H1 (cell line): ENCODE measurements around the gene ARHGEF19. TPM values are rescaled to one million over a fixed set of nuclear protein-coding genes. Genes with fewer than 3 reads are reported as not detected.

Experiments
- CTCF ChIA-PET: fragments of 300-600 bp; sonication (Branson Sonifier 250); formaldehyde crosslinking; loops from one replicate; lab custom pipeline; 2021; ENCODE audit not compliant: partially characterized antibody; lab: Charles Lee
- POLR2A ChIA-PET: fragments of 300-600 bp; sonication (Branson Sonifier 250); formaldehyde crosslinking; loops from one replicate; lab custom pipeline; 2021; ENCODE audit warnings: inconsistent platforms; ENCODE audit not compliant: partially characterized antibody; lab: Charles Lee
- DNase-seq, 2 experiments: peaks; one replicate each; pipeline versions ENCODE4 v3.0.0 to v3.0.0-alpha.2; 2010 to 2022; ENCODE audit warnings: low spot score in 2 of 2, low read depth in 1 of 2, mixed read lengths in 1 of 2
- FAIRE-seq: peaks from 2 replicates; lab custom pipeline; 2011; peaks lifted over from hg19 to GRCh38; lab: Jason Lieb, UNC
- H2AFZ ChIP-seq: 2 replicates; pipeline ENCODE4 v1.8.1; 2012; ENCODE audit warnings: low read length, inconsistent platforms
- H2AK5ac ChIP-seq: 2 replicates; pipeline ENCODE4 v1.6.1; 2013; ENCODE audit warnings: low read depth, low read length
- H2BK120ac ChIP-seq: replicated peaks from 2 replicates; pipeline ENCODE3; 2013; ENCODE audit warnings: low read depth, low read length, inconsistent platforms
- H2BK12ac ChIP-seq: 2 replicates; pipeline ENCODE4 v1.6.1; 2013; ENCODE audit warnings: low read depth, low read length
- H2BK15ac ChIP-seq: 2 replicates; pipeline ENCODE4 v1.6.1; 2013; ENCODE audit warnings: low read length
- H2BK20ac ChIP-seq: 2 replicates; pipeline ENCODE4 v1.6.1; 2013; ENCODE audit warnings: low read length
- H2BK5ac ChIP-seq: 2 replicates; pipeline ENCODE4 v1.6.1; 2013; ENCODE audit warnings: low read depth, low read length
- H3K14ac ChIP-seq: 2 replicates; pipeline ENCODE4 v1.6.1; 2013; ENCODE audit warnings: inconsistent platforms; ENCODE audit not compliant: insufficient read length
- H3K18ac ChIP-seq: 2 replicates; pipeline ENCODE4 v1.6.1; 2013; ENCODE audit warnings: low read length; ENCODE audit errors: extremely low read depth
- H3K23ac ChIP-seq: 2 replicates; pipeline ENCODE4 v1.6.1; 2013; ENCODE audit warnings: inconsistent platforms; ENCODE audit not compliant: insufficient read length
- H3K23me2 ChIP-seq: 2 replicates; pipeline ENCODE4 v1.6.1; 2013; ENCODE audit warnings: low read depth, low read length
- H3K27ac ChIP-seq: 2 replicates; pipeline ENCODE4 v1.6.1; 2011; ENCODE audit warnings: low read depth, low read length, inconsistent platforms
- H3K27me3 ChIP-seq, 4 experiments: replicated peaks in 1 of 4; 1 replicate in 1 of 4; 2 replicates in 3 of 4; pipeline versions ENCODE4 v1.6.1 to v1.8.1; 2011 to 2013; ENCODE audit warnings: low read length in 3 of 4, mild to moderate bottlenecking in 3 of 4, inconsistent platforms in 2 of 4, mixed read lengths in 2 of 4, moderate library complexity in 1 of 4; ENCODE audit not compliant: control insufficient read depth in 3 of 4, insufficient read depth in 3 of 4; ENCODE audit errors: extremely low read depth in 1 of 4
- H3K36me3 ChIP-seq, 4 experiments: 2 replicates each; pipeline versions ENCODE4 v1.6.1 to v1.8.1; 2011 to 2013; ENCODE audit warnings: mild to moderate bottlenecking in 4 of 4, low read length in 3 of 4, moderate library complexity in 2 of 4, control low read depth in 1 of 4, inconsistent platforms in 1 of 4; ENCODE audit not compliant: insufficient read depth in 4 of 4, control insufficient read depth in 2 of 4
- H3K4ac ChIP-seq: replicated peaks from 2 replicates; pipeline ENCODE3; 2013; ENCODE audit warnings: low read length, low read depth, mixed read lengths, inconsistent platforms; ENCODE audit not compliant: insufficient read length
- H3K4me1 ChIP-seq, 4 experiments: replicated peaks in 1 of 4; 1 replicate in 1 of 4; 2 replicates in 3 of 4; pipeline versions ENCODE4 v1.6.1 to v1.8.1; 2011 to 2013; ENCODE audit warnings: low read length in 3 of 4, inconsistent platforms in 2 of 4, mixed read lengths in 1 of 4; ENCODE audit not compliant: insufficient read depth in 4 of 4, control insufficient read depth in 3 of 4
- H3K4me2 ChIP-seq, 2 experiments: 2 replicates each; pipeline versions ENCODE4 v1.6.1 to v1.8.1; 2011 to 2013; ENCODE audit warnings: low read depth in 2 of 2, low read length in 2 of 2, control low read depth in 1 of 2, inconsistent platforms in 1 of 2, mild to moderate bottlenecking in 1 of 2; ENCODE audit not compliant: insufficient read depth in 1 of 2
- H3K4me3 ChIP-seq, 4 experiments: fragments of 200-600, 300-600 bp in 1 of 4; sonication (generic), shearing (Covaris generic), sonication (Bioruptor Twin) in 1 of 4; 2 replicates each; pipeline versions ENCODE4 v1.5.1 to v1.8.1; 2011 to 2016; ENCODE audit warnings: low read length in 4 of 4, low read depth in 3 of 4, control low read depth in 2 of 4, inconsistent platforms in 2 of 4, mild to moderate bottlenecking in 2 of 4, mixed read lengths in 1 of 4, moderate library complexity in 1 of 4; ENCODE audit not compliant: insufficient read depth in 2 of 4; ENCODE audit errors: extremely low read depth in 1 of 4
- H3K56ac ChIP-seq: replicated peaks from 2 replicates; pipeline ENCODE3; 2013; ENCODE audit warnings: low read depth, mild to moderate bottlenecking, mixed read lengths, low read length, inconsistent platforms; ENCODE audit not compliant: insufficient read length
- H3K79me1 ChIP-seq: 2 replicates; pipeline ENCODE4 v1.6.1; 2013; ENCODE audit warnings: low read depth, low read length, control low read depth
- H3K79me2 ChIP-seq, 2 experiments: 2 replicates each; pipeline versions ENCODE4 v1.6.1 to v1.8.1; 2012 to 2013; ENCODE audit warnings: low read length in 2 of 2, mild to moderate bottlenecking in 2 of 2, inconsistent platforms in 1 of 2; ENCODE audit not compliant: insufficient read depth in 2 of 2, control insufficient read depth in 1 of 2
- H3K9ac ChIP-seq, 4 experiments: replicated peaks in 1 of 4; 1 replicate in 1 of 4; 2 replicates in 3 of 4; pipeline versions ENCODE4 v1.6.1 to v1.8.1; 2011 to 2013; ENCODE audit warnings: low read depth in 3 of 4, low read length in 3 of 4, control low read depth in 2 of 4, mild to moderate bottlenecking in 2 of 4, moderate library complexity in 2 of 4, inconsistent platforms in 1 of 4; ENCODE audit errors: extremely low read depth in 1 of 4
- H3K9me3 ChIP-seq, 2 experiments: 2 replicates each; pipeline versions ENCODE4 v1.6.1 to v1.8.1; 2012 to 2013; ENCODE audit warnings: mild to moderate bottlenecking in 2 of 2, moderate library complexity in 2 of 2, control low read depth in 1 of 2, inconsistent platforms in 1 of 2, low read depth in 1 of 2, low read length in 1 of 2, mixed read lengths in 1 of 2; ENCODE audit not compliant: insufficient read depth in 2 of 2
- H4K20me1 ChIP-seq, 2 experiments: replicated peaks in 1 of 2; 2 replicates each; pipeline versions ENCODE3 to v1.8.1; 2011 to 2013; ENCODE audit warnings: inconsistent platforms in 2 of 2, low read length in 2 of 2, mild to moderate bottlenecking in 1 of 2; ENCODE audit not compliant: insufficient read depth in 2 of 2, control insufficient read depth in 1 of 2
- H4K5ac ChIP-seq: 2 replicates; pipeline ENCODE4 v1.6.1; 2013; ENCODE audit warnings: low read length, low read depth, mixed read lengths, inconsistent platforms; ENCODE audit not compliant: insufficient read length
- H4K8ac ChIP-seq: 2 replicates; pipeline ENCODE4 v1.8.0; 2013; ENCODE audit warnings: mild to moderate bottlenecking, moderate library complexity, low read length, inconsistent platforms; ENCODE audit not compliant: insufficient read depth; ENCODE audit errors: extremely low read depth
- H4K91ac ChIP-seq: replicated peaks from 2 replicates; pipeline ENCODE3; 2013; ENCODE audit warnings: low read length, mixed read lengths, inconsistent platforms; ENCODE audit not compliant: insufficient read length
- SP2 ChIP-seq: IDR thresholded peaks from 2 replicates; pipeline ENCODE4 v1.6.1; 2012; ENCODE audit warnings: mild to moderate bottlenecking, low read length, inconsistent platforms
- TCF12 ChIP-seq: IDR thresholded peaks from 2 replicates; pipeline ENCODE4 v1.6.1; 2011; ENCODE audit warnings: low read depth, mild to moderate bottlenecking, low read length
- WGBS, 2 experiments: shearing (Covaris generic) in 1 of 2; methylation state at CpG; one replicate each; pipeline versions ENCODE4 v1.1.6 to v1.1.7; 2013 to 2015; ENCODE audit warnings: low lambda C conversion rate in 2 of 2, mixed read lengths in 2 of 2, inconsistent platforms in 1 of 2, low coverage in 1 of 2, missing lambda C conversion rate in 1 of 2; ENCODE audit not compliant: insufficient replicate concordance in 2 of 2, insufficient coverage in 1 of 2, insufficient read length in 1 of 2; ENCODE audit errors: extremely low coverage in 1 of 2, missing lambda C conversion rate in 1 of 2; 5-methylcytosine and 5-hydroxymethylcytosine counted together
- polyA plus RNA-seq, 7 experiments: library from polyadenylated mRNA; depleted of rRNA in 3 of 7; stranded (reverse) in 5 of 7; unstranded in 2 of 7; fragments of >200 nt in 5 of 7; fragments of 200-250 nt in 2 of 7; gene quantifications; 1 replicate in 5 of 7; 2 replicates in 1 of 7; 4 replicates in 1 of 7; pipeline versions ENCODE4 v1.2.1 to v1.2.3, GENCODE V29; 2011 to 2013; ENCODE audit warnings: missing spikeins in 2 of 7, mixed read lengths in 2 of 7
- total RNA-seq: library from RNA; stranded (reverse); fragmentation: NEBNext Ultra II Directional; extraction: Animal tissue kit (Norgen Biotek cat#: 25700); gene quantifications from 2 replicates; pipeline ENCODE4 v1.2.1, GENCODE V29; 2021

Gene ARHGEF19
- total and polyA plus RNA-seq, 2 of the 8 experiments (the other 6 are each of a cell fraction or from before 2014, with no cell fraction given) = 47.5 to 56.4 TPM

GRCh38 chr1:16172218-16172830 lies 40.1 kb downstream of the ARHGEF19 start:
- Histone ChIP-seq H3K79me1 (no peaks in the 10 kb centered on the region), H3K9ac (no peak overlapping the region), H4K20me1 (no peaks in the 10 kb centered on the region), H3K9me3 (no peaks in the 10 kb centered on the region), H2BK12ac (peak overlapping the region; percentile 68; the same call in 1 of the 2 replicates), H3K56ac (no peak overlapping the region), H3K4me2 (no peak overlapping the region), H2AFZ (no peak overlapping the region), H4K91ac (peak overlapping the region; percentile 80), H4K8ac (peak overlapping the region; percentile 7; the same call in 1 of the 2 replicates), H3K14ac (no peak overlapping the region), H3K4me1 (peaks cover 5 to 24% (median 13%) of the 10 kb centered on the region in 4 experiments), H3K4me3 (no peak overlapping the region), H3K18ac (no peak overlapping the region; the same call in 1 of the 2 replicates), H3K23me2 (no peaks in the 10 kb centered on the region), H3K23ac (no peak overlapping the region), H2AK5ac (no peak overlapping the region), H2BK120ac (no peak overlapping the region), H4K5ac (no peak overlapping the region), H3K27me3 (no peaks in the 10 kb centered on the region; a peak in 1 of 7 replicates), H3K36me3 (no peaks in the 10 kb centered on the region), H3K4ac (no peak overlapping the region), H2BK15ac (no peak overlapping the region), H3K27ac (no peak overlapping the region), H2BK20ac (0 out of 2 replicates have a peak overlapping the region, but pooled peaks have one; percentile 61), H3K79me2 (no peaks in the 10 kb centered on the region), H2BK5ac (no peak overlapping the region)
- no peak for DNase-seq
- ChIA-PET POLR2A (interaction anchor here (0.7 to 3.3 kb wide), 5 partner anchors 9 to 92 kb away, joined by 3 to 14 read pairs (median 3); no protein-coding TSS in a partner anchor), CTCF (interaction anchor here (0.8 to 6.4 kb wide), 6 partner anchors 9 to 116 kb away, joined by 3 to 53 read pairs (median 4); no protein-coding TSS in a partner anchor)
- FAIRE-seq = no peak
- 94% methylated on average over 10 of the region's 15 CpGs; no CpG with 5 or more reads in 1 of the 2 experiments for WGBS, 2 experiments
- TF ChIP-seq SP2 = no peak
- no peak for TF ChIP-seq TCF12
